Testis (tissue), 3 donors: Measurements from ENCODE around the gene RASGRP4. TPM values are rescaled to one million over a fixed set of nuclear protein-coding genes. Genes with fewer than 3 reads are reported as not detected.

Experiments used
- DNase-seq: peaks from one replicate; pipeline ENCODE4 v3.0.0-alpha.2; 2019
- H3K27ac ChIP-seq, 2 donors: fragments of 200-600 bp; sonication (generic); one replicate each; pipeline ENCODE4 v1.5.1; 2019
- H3K27me3 ChIP-seq: fragments of 200-600 bp; sonication (generic); one replicate; pipeline ENCODE4 v1.5.1; 2019
- H3K36me3 ChIP-seq: fragments of 200-600 bp; sonication (generic); one replicate; pipeline ENCODE4 v1.5.1; 2017; ENCODE audit warnings: low read depth; ENCODE audit errors: missing control alignments
- H3K4me1 ChIP-seq: fragments of 200-600 bp; sonication (generic); one replicate; pipeline ENCODE4 v1.5.1; 2019
- H3K4me3 ChIP-seq, 2 donors: fragments of 200-600 bp; sonication (generic); one replicate each; pipeline ENCODE4 v1.5.1; 2017 to 2019
- H3K9me3 ChIP-seq: fragments of 200-600 bp; sonication (generic); one replicate; pipeline ENCODE4 v1.5.1; 2017
- CTCF ChIP-seq, 3 experiments: fragments of 450-650 bp in 2 of 3; fragments of 200-600 bp in 1 of 3; sonication (generic) in 1 of 3; IDR thresholded peaks; one replicate each; pipeline ENCODE4 v1.5.1; 2016 to 2019; ENCODE audit warnings: antibody characterized with exemption in 3 of 3, mild to moderate bottlenecking in 2 of 3, moderate library complexity in 1 of 3
- POLR2A ChIP-seq: fragments of 450-650 bp; IDR thresholded peaks from one replicate; pipeline ENCODE4 v1.6.1; 2017; ENCODE audit warnings: antibody characterized with exemption, mild to moderate bottlenecking, moderate library complexity
- WGBS, 2 donors: methylation state at CpG; one replicate each; pipeline ENCODE4 v1.1.5; 2018; 5-methylcytosine and 5-hydroxymethylcytosine counted together
- intact Hi-C: fragments of 100-400 bp; cut with DNase I; formaldehyde crosslinking; loops from one replicate; pipeline ENCODE4 v1.15.1; 2023; ENCODE audit warnings: low total_unique reads
- polyA plus RNA-seq: library from polyadenylated mRNA; stranded (reverse); fragments of 350-450 nt; fragmentation: Illumina TruSeq; extraction: RNeasy Lipid Tissue Mini Kit (QIAGEN cat#74804); gene quantifications from one replicate; pipeline ENCODE4 v1.2.3, GENCODE V29; 2014; ENCODE audit warnings: low read depth, low replicate concordance; ENCODE audit not compliant: insufficient read depth
- total RNA-seq, 2 donors: library from RNA; depleted of rRNA; stranded (reverse); fragments of >200 nt; gene quantifications; one replicate each; pipeline ENCODE4 v1.2.3, GENCODE V29; 2016

The RASGRP4 gene
- total and polyA plus RNA-seq, 3 donors from 2014 or later: 0.71 to 1.5 (median 1.3) TPM

- TF ChIP-seq CTCF (IDR thresholded peaks at IDR 0.05): no peak
- TF ChIP-seq POLR2A: no peak
- H3K4me3 ChIP-seq: no peak overlapping the region
- no peaks in the 10 kb centered on the region for H3K9me3 ChIP-seq
- intact Hi-C loops: no loop called here
- H3K4me1 ChIP-seq: no peaks in the 10 kb centered on the region
- 72 to 84% methylated on average over 5 of the region's 5 CpGs for WGBS, 2 donors
- H3K36me3 ChIP-seq: no peaks in the 10 kb centered on the region
- no peak for DNase-seq
- no peak overlapping the region for H3K27ac ChIP-seq
- no peaks in the 10 kb centered on the region for H3K27me3 ChIP-seq
These were observed 43.1 kb upstream of the RASGRP4 start for GRCh38 chr19:38469151-38469550.

- DNase-seq: no peak
- H3K36me3 ChIP-seq: no peaks in the 10 kb centered on the region
- no peak overlapping the region for H3K27ac ChIP-seq
- H3K4me1 ChIP-seq: no peaks in the 10 kb centered on the region
- H3K27me3 ChIP-seq: no peaks in the 10 kb centered on the region
- intact Hi-C loops: no loop called here
- TF ChIP-seq CTCF (IDR thresholded peaks at IDR 0.05) (no peak), POLR2A (no peak)
- H3K9me3 ChIP-seq: no peaks in the 10 kb centered on the region
- 94 to 95% methylated on average over 16 to 17 of the region's 17 CpGs for WGBS, 2 donors
- no peak overlapping the region for H3K4me3 ChIP-seq
These were observed 41.8 kb upstream of the RASGRP4 start for GRCh38 chr19:38467541-38468525.

- no peak for DNase-seq
- WGBS, 2 donors: 94 to 97% methylated on average over 26 of the region's 26 CpGs
- H3K9me3 ChIP-seq: no peaks in the 10 kb centered on the region
These were observed 40.0 kb upstream of the RASGRP4 start for GRCh38 chr19:38466050-38466449.

GRCh38 chr19:38464421-38465082 lies 38.5 kb upstream of the RASGRP4 start:
- 60 to 65% methylated on average over 15 of the region's 15 CpGs for WGBS, 2 donors
- Histone ChIP-seq H3K36me3 (no peaks in the 10 kb centered on the region), H3K4me1 (no peaks in the 10 kb centered on the region), H3K27me3 (no peaks in the 10 kb centered on the region), H3K9me3 (no peaks in the 10 kb centered on the region), H3K27ac (no peak overlapping the region), H3K4me3 (no peak overlapping the region)
- no peak for TF ChIP-seq POLR2A
- no peak for TF ChIP-seq CTCF (IDR thresholded peaks at IDR 0.05)
- intact Hi-C loops: no loop called here
- DNase-seq: no peak

More at GRCh38 chr19:38466050-38466449, 40.0 kb upstream of the RASGRP4 start:
- Histone ChIP-seq H3K27ac (no peak overlapping the region), H3K4me3 (no peak overlapping the region), H3K27me3 (no peaks in the 10 kb centered on the region), H3K36me3 (no peaks in the 10 kb centered on the region), H3K4me1 (no peaks in the 10 kb centered on the region)
- TF ChIP-seq POLR2A: no peak
- intact Hi-C loops: no loop called here

GRCh38 chr19:38463365-38463764 lies 37.3 kb upstream of the RASGRP4 start:
- 93% methylated on average over 18 of the region's 18 CpGs for WGBS, 2 donors
- no peak overlapping the region for H3K27ac ChIP-seq
- H3K4me1 ChIP-seq: no peaks in the 10 kb centered on the region
- H3K27me3 ChIP-seq: no peaks in the 10 kb centered on the region
- no peak for TF ChIP-seq POLR2A
- TF ChIP-seq CTCF (IDR thresholded peaks at IDR 0.05): no peak
- no peaks in the 10 kb centered on the region for H3K9me3 ChIP-seq
- H3K4me3 ChIP-seq: no peak overlapping the region
- intact Hi-C loops: no loop called here
- no peak for DNase-seq
- no peaks in the 10 kb centered on the region for H3K36me3 ChIP-seq
